Activated T-cell treated with anti-CD3 and anti-CD28 coated beads for 48 hours (primary cell): ENCODE data around the gene TMPRSS11E.
"Not testable (repeated sequence)": the region's sequence is repeated elsewhere in the genome, so short reads cannot be mapped to it uniquely, and the experiment has no call there.

ENCODE experiments used
- DNase-seq: peaks from one replicate; pipeline ENCODE4 v3.0.0-alpha.2; 2020; ENCODE audit warnings: low read depth

The TMPRSS11E gene

GRCh38 chr4:68447201-68447600, at the start of gene TMPRSS11E:
Gene TMPRSS11E, plus strand, starts transcription at chr4:68447463. Its CDS starts 50 bp downstream, at chr4:68447513.
- DNase-seq = no peak

- no peak for DNase-seq
These were observed 48.0 kb upstream of the TMPRSS11E start for GRCh38 chr4:68399306-68399705.

GRCh38 chr4:68401231-68401630, 46.0 kb upstream of the TMPRSS11E start:
- DNase-seq = no peak

GRCh38 chr4:68404153-68404552, 43.1 kb upstream of the TMPRSS11E start:
- no peak for DNase-seq

- not testable (repeated sequence) for DNase-seq
These were observed 41.4 kb upstream of the TMPRSS11E start for GRCh38 chr4:68405718-68406478.

- no peak for DNase-seq
These were observed 40.8 kb upstream of the TMPRSS11E start for GRCh38 chr4:68406479-68406859.

GRCh38 chr4:68407015-68407867, 40.0 kb upstream of the TMPRSS11E start:
- DNase-seq = not testable (repeated sequence)

GRCh38 chr4:68407868-68408190, 39.4 kb upstream of the TMPRSS11E start:
- DNase-seq = no peak

GRCh38 chr4:68410149-68410548, 37.1 kb upstream of the TMPRSS11E start:
- DNase-seq = no peak

- DNase-seq = no peak
These were observed 36.6 kb upstream of the TMPRSS11E start for GRCh38 chr4:68410643-68411042.

GRCh38 chr4:68412031-68412430, 35.2 kb upstream of the TMPRSS11E start:
- not testable (repeated sequence) for DNase-seq

- DNase-seq = no peak
These were observed 30.7 kb upstream of the TMPRSS11E start for GRCh38 chr4:68416591-68416990.

- no peak for DNase-seq
These were observed 20.7 kb upstream of the TMPRSS11E start for GRCh38 chr4:68426516-68426915.

- no peak for DNase-seq
These were observed 16.9 kb upstream of the TMPRSS11E start for GRCh38 chr4:68430337-68430736.

GRCh38 chr4:68432320-68432719, 14.9 kb upstream of the TMPRSS11E start:
- no peak for DNase-seq

GRCh38 chr4:68433582-68433981, 13.7 kb upstream of the TMPRSS11E start:
- no peak for DNase-seq

GRCh38 chr4:68434277-68434676, 13.0 kb upstream of the TMPRSS11E start:
- DNase-seq = no peak

GRCh38 chr4:68434836-68435235, 12.4 kb upstream of the TMPRSS11E start:
- no peak for DNase-seq

- DNase-seq = no peak
These were observed 2.2 kb upstream of the TMPRSS11E start for GRCh38 chr4:68445111-68445510.

- no peak for DNase-seq
These were observed 4.3 kb downstream of the TMPRSS11E start for GRCh38 chr4:68451246-68452211.

GRCh38 chr4:68460085-68460484, 12.8 kb downstream of the TMPRSS11E start:
- DNase-seq = no peak

- DNase-seq = no peak
These were observed 14.5 kb downstream of the TMPRSS11E start for GRCh38 chr4:68461790-68462189.
